Activated T-cell treated with anti-CD3 and anti-CD28 coated beads for 24 hours (primary cell): ENCODE measurements around the gene ACTR5.
A peak's percentile ranks its signal among the peaks of the same experiment; 100 is the strongest.
"Not testable (repeated sequence)": the region's sequence is repeated elsewhere in the genome, so short reads cannot be mapped to it uniquely, and the experiment has no call there.

ENCODE experiments used
- DNase-seq: peaks from one replicate; pipeline ENCODE4 v3.0.0-alpha.2; 2020; ENCODE audit warnings: low read depth

ACTR5 gene

GRCh38 chr20:38805502-38805957, 57.3 kb downstream of the ACTR5 start, which contains the start of gene PPP1R16B:
Gene PPP1R16B (plus strand): TSS chr20:38805697. CDS start chr20:38835926, 30,229 bp downstream.
- peak; percentile 73 for DNase-seq

GRCh38 chr20:38805958-38806854, 57.9 kb downstream of the ACTR5 start:
- DNase-seq = no peak

- no peak for DNase-seq
These were observed 58.8 kb downstream of the ACTR5 start for GRCh38 chr20:38806855-38807655.

GRCh38 chr20:38809942-38810341, 61.7 kb downstream of the ACTR5 start:
- DNase-seq = no peak

GRCh38 chr20:38810926-38811630, 62.8 kb downstream of the ACTR5 start:
- no peak for DNase-seq

GRCh38 chr20:38811769-38812168, 63.5 kb downstream of the ACTR5 start:
- no peak for DNase-seq

GRCh38 chr20:38812182-38812581, 63.9 kb downstream of the ACTR5 start:
- DNase-seq = no peak

GRCh38 chr20:38812709-38813573, 64.7 kb downstream of the ACTR5 start:
- no peak for DNase-seq

- DNase-seq = not testable (repeated sequence)
These were observed 65.3 kb downstream of the ACTR5 start for GRCh38 chr20:38813574-38813962.

GRCh38 chr20:38815446-38815845, 67.2 kb downstream of the ACTR5 start:
- no peak for DNase-seq

GRCh38 chr20:38818113-38819065, 70.1 kb downstream of the ACTR5 start:
- DNase-seq = no peak
